Liver (tissue), 9 donors: Measurements from ENCODE around the gene MAPK4. TPM values are rescaled to one million over a fixed set of nuclear protein-coding genes. Genes with fewer than 3 reads are reported as not detected.

Experiments used
- DNase-seq: peaks from one replicate; pipeline ENCODE4 v3.0.0-alpha.2; 2017; ENCODE audit warnings: low spot score
- H3K27ac ChIP-seq, 2 donors: one replicate each; pipeline ENCODE4 v1.7.0; 2013; ENCODE audit warnings: inconsistent platforms in 2 of 2, low read length in 2 of 2, control low read depth in 1 of 2, low read depth in 1 of 2, mild to moderate bottlenecking in 1 of 2
- H3K27me3 ChIP-seq, 4 donors: one replicate each; pipeline versions ENCODE4 v1.6.1 to v1.7.0; 2013; ENCODE audit warnings: low read length in 3 of 4, inconsistent platforms in 1 of 4, mild to moderate bottlenecking in 1 of 4, moderate library complexity in 1 of 4; ENCODE audit not compliant: control insufficient read depth in 4 of 4, insufficient read depth in 4 of 4
- H3K36me3 ChIP-seq, 4 donors: one replicate each; pipeline versions ENCODE4 v1.6.1 to v1.7.0; 2013; ENCODE audit warnings: low read length in 3 of 4, mild to moderate bottlenecking in 3 of 4, low read depth in 1 of 4, moderate library complexity in 1 of 4; ENCODE audit not compliant: control insufficient read depth in 4 of 4, insufficient read depth in 3 of 4
- H3K4me1 ChIP-seq, 4 donors: one replicate each; pipeline versions ENCODE4 v1.6.1 to v1.7.0; 2013; ENCODE audit warnings: low read length in 3 of 4, mild to moderate bottlenecking in 3 of 4, moderate library complexity in 1 of 4; ENCODE audit not compliant: control insufficient read depth in 4 of 4, insufficient read depth in 4 of 4
- H3K4me3 ChIP-seq, 3 donors: one replicate each; pipeline versions ENCODE4 v1.6.1 to v1.7.0; 2013; ENCODE audit warnings: low read length in 3 of 3, control low read depth in 1 of 3, low read depth in 1 of 3, mild to moderate bottlenecking in 1 of 3
- H3K9ac ChIP-seq, 2 donors: one replicate each; pipeline ENCODE4 v1.7.0; 2013; ENCODE audit warnings: low read length in 2 of 2, mild to moderate bottlenecking in 2 of 2, moderate library complexity in 2 of 2, control low read depth in 1 of 2, low read depth in 1 of 2
- H3K9me3 ChIP-seq, 4 donors: one replicate each; pipeline versions ENCODE4 v1.6.1 to v1.7.0; 2013; ENCODE audit warnings: low read length in 3 of 4; ENCODE audit not compliant: control insufficient read depth in 4 of 4
- EGR1 ChIP-seq, 2 donors: IDR thresholded peaks; 2 replicates each; pipeline ENCODE4 v1.6.1; 2016 to 2018; ENCODE audit warnings: antibody characterized with exemption in 2 of 2, low read depth in 2 of 2
- FOXA1 ChIP-seq: IDR thresholded peaks from 2 replicates; pipeline ENCODE4 v1.6.1; 2016; ENCODE audit warnings: antibody characterized with exemption
- FOXA2 ChIP-seq: IDR thresholded peaks from 2 replicates; pipeline ENCODE4 v1.6.1; 2016; ENCODE audit warnings: antibody characterized with exemption
- GABPA ChIP-seq, 2 donors: IDR thresholded peaks in 1 of 2; conservative IDR thresholded peaks in 1 of 2; 2 replicates each; pipeline ENCODE4 v1.6.1; 2016; ENCODE audit warnings: antibody characterized with exemption in 2 of 2, mild to moderate bottlenecking in 1 of 2, moderate library complexity in 1 of 2
- HNF4A ChIP-seq, 2 donors: conservative IDR thresholded peaks; 2 replicates each; pipeline ENCODE4 v1.6.1; 2016; ENCODE audit warnings: antibody characterized with exemption in 2 of 2, mild to moderate bottlenecking in 2 of 2
- HNF4G ChIP-seq: IDR thresholded peaks from 2 replicates; pipeline ENCODE4 v1.6.1; 2016; ENCODE audit warnings: antibody characterized with exemption
- JUND ChIP-seq, 2 donors: IDR thresholded peaks; 2 replicates each; pipeline ENCODE4 v1.6.1; 2016; ENCODE audit warnings: antibody characterized with exemption in 2 of 2
- NR2F2 ChIP-seq: IDR thresholded peaks from 2 replicates; pipeline ENCODE4 v1.6.1; 2016; ENCODE audit warnings: antibody characterized with exemption
- RAD21 ChIP-seq, 2 donors: IDR thresholded peaks; 2 replicates each; pipeline ENCODE4 v1.6.1; 2016; ENCODE audit warnings: antibody characterized with exemption in 2 of 2, mild to moderate bottlenecking in 2 of 2
- RXRA ChIP-seq, 2 donors: IDR thresholded peaks; 2 replicates each; pipeline ENCODE4 v1.6.1; 2017 to 2018; ENCODE audit warnings: antibody characterized with exemption in 2 of 2, mild to moderate bottlenecking in 1 of 2
- TAF1 ChIP-seq: conservative IDR thresholded peaks from 2 replicates; pipeline ENCODE4 v1.6.1; 2016; ENCODE audit warnings: antibody characterized with exemption, mild to moderate bottlenecking
- YY1 ChIP-seq: IDR thresholded peaks from 2 replicates; pipeline ENCODE4 v1.6.1; 2016; ENCODE audit warnings: antibody characterized with exemption, mild to moderate bottlenecking
- WGBS: extraction: QIAGEN DNeasy Blood & Tissue Kit; methylation state at CpG from one replicate; pipeline ENCODE4 v1.1.7; 2013; 5-methylcytosine and 5-hydroxymethylcytosine counted together
- polyA plus RNA-seq, 2 donors: library from polyadenylated mRNA; stranded (reverse) in 1 of 2; unstranded in 1 of 2; fragments of 200-250 nt in 1 of 2; fragments of >200 nt in 1 of 2; fragmentation: Nextera tagmentation in 1 of 2; extraction: Ambion mirVana in 1 of 2; gene quantifications; one replicate each; pipeline versions ENCODE4 v1.2.1 to v1.2.3, GENCODE V29; 2013 to 2015
- total RNA-seq, 2 donors: library from RNA; depleted of rRNA; stranded (reverse); fragments of >200 nt; gene quantifications; one replicate each; pipeline ENCODE4 v1.2.3, GENCODE V29; 2014
- TF ChIP-seq, protein P1 (sequence below): IDR thresholded peaks from 2 replicates; pipeline ENCODE4 v1.6.1; 2016; ENCODE audit warnings: antibody characterized with exemption
- TF ChIP-seq, protein P2 (sequence below): fragments of 150-350 bp; IDR thresholded peaks from 2 replicates; pipeline ENCODE4 v1.5.1; 2017; ENCODE audit warnings: improper control_type of control experiment, low read depth, low read length; ENCODE audit not compliant: missing input control
- TF ChIP-seq, protein P3 (sequence below): IDR thresholded peaks from 2 replicates; pipeline ENCODE4 v1.6.1; 2016; ENCODE audit warnings: antibody characterized with exemption
- TF ChIP-seq, protein P4 (sequence below): IDR thresholded peaks from 2 replicates; pipeline ENCODE4 v1.6.1; 2016; ENCODE audit warnings: antibody characterized with exemption, mild to moderate bottlenecking
- TF ChIP-seq, protein P5 (sequence below): IDR thresholded peaks from 2 replicates; pipeline ENCODE4 v1.6.1; 2016; ENCODE audit warnings: antibody characterized with exemption
- donor health status: healthy.
- donor health status: healthy.
- donor health status: healthy.
- donor health status: healthy.
- donor health status: healthy.

MAPK4 gene
- total and polyA plus RNA-seq, 4 donors = under 0.01 to 4.9 (median 1.5) TPM

DNA sequence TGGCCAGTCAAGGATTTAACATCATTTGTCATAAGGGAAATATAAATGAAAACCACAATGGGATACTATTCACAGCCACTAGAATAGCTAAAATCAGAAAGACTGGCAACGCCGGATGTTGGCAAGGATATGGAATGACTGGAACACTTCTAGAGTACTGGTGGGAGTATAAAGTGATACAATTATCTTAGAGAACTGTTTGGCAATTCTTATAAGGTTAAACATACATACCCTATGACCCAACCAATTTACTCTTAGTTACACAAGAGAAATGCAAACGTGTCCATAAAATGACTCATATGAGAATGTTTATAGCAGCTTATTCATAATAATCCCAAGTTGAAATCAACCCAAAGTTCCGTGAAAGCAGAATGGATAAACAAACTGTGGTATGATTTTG is 35.1 kb downstream of the MAPK4 start:
- Histone ChIP-seq H3K9me3 (peaks cover 0 to 2% (median under 1%) of the 10 kb centered on the region in 4 donors), H3K4me1 (no peaks in the 10 kb centered on the region), H3K4me3 (no peak overlapping the region), H3K27ac (no peak overlapping the region), H3K9ac (no peak overlapping the region), H3K27me3 (no peaks in the 10 kb centered on the region), H3K36me3 (no peaks in the 10 kb centered on the region)
- 76% methylated on average over 4 of the region's 4 CpGs for WGBS
- DNase-seq = no peak
- TF ChIP-seq, protein P1, sequence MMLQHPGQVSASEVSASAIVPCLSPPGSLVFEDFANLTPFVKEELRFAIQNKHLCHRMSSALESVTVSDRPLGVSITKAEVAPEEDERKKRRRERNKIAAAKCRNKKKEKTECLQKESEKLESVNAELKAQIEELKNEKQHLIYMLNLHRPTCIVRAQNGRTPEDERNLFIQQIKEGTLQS = no peak
- TF ChIP-seq, protein P2, sequence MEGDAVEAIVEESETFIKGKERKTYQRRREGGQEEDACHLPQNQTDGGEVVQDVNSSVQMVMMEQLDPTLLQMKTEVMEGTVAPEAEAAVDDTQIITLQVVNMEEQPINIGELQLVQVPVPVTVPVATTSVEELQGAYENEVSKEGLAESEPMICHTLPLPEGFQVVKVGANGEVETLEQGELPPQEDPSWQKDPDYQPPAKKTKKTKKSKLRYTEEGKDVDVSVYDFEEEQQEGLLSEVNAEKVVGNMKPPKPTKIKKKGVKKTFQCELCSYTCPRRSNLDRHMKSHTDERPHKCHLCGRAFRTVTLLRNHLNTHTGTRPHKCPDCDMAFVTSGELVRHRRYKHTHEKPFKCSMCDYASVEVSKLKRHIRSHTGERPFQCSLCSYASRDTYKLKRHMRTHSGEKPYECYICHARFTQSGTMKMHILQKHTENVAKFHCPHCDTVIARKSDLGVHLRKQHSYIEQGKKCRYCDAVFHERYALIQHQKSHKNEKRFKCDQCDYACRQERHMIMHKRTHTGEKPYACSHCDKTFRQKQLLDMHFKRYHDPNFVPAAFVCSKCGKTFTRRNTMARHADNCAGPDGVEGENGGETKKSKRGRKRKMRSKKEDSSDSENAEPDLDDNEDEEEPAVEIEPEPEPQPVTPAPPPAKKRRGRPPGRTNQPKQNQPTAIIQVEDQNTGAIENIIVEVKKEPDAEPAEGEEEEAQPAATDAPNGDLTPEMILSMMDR = no peak
- TF ChIP-seq, protein P3, sequence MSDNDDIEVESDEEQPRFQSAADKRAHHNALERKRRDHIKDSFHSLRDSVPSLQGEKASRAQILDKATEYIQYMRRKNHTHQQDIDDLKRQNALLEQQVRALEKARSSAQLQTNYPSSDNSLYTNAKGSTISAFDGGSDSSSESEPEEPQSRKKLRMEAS = no peak
- TF ChIP-seq GABPA (IDR thresholded peaks at IDR 0.05 in 1 of 2, conservative IDR thresholded peaks at IDR 0.05 in 1 of 2) (no peak), FOXA2 (no peak), RXRA (IDR thresholded peaks at IDR 0.05) (no peak), YY1 (no peak), HNF4A (conservative IDR thresholded peaks at IDR 0.05) (no peak), FOXA1 (no peak), NR2F2 (no peak)

DNA sequence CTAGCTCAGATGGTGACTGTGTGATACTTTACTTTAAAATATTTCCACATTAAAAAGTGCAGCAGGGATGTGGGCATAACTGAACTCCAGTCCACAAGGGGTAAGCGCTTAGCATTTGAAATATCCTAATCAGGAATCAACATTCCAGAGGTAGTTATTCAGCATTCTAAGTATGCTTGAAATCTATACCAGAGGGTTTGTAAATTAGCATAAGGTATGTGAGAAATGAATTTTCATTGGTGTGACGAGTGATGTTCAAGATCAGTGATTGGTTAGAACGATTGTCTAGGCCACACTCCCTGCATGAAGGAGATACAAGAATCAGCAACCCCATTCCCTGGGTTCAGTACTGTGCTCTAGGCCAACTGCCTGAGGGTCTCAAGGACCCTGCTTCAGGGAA is 42.6 kb downstream of the MAPK4 start:
- DNase-seq = no peak
- H3K9me3 ChIP-seq = no peaks in the 10 kb centered on the region
- no peak overlapping the region for H3K27ac ChIP-seq
- TF ChIP-seq GABPA (IDR thresholded peaks at IDR 0.05 in 1 of 2, conservative IDR thresholded peaks at IDR 0.05 in 1 of 2) (no peak), RXRA (IDR thresholded peaks at IDR 0.05) (no peak), RAD21 (IDR thresholded peaks at IDR 0.05) (no peak), FOXA1 (no peak), EGR1 (IDR thresholded peaks at IDR 0.05; ENCODE audit: low read depth in 2 of 2) (no peak), TAF1 (no peak), NR2F2 (no peak), JUND (IDR thresholded peaks at IDR 0.05) (no peak), HNF4G (no peak)
- TF ChIP-seq, protein P1 = no peak
- TF ChIP-seq, protein P4, sequence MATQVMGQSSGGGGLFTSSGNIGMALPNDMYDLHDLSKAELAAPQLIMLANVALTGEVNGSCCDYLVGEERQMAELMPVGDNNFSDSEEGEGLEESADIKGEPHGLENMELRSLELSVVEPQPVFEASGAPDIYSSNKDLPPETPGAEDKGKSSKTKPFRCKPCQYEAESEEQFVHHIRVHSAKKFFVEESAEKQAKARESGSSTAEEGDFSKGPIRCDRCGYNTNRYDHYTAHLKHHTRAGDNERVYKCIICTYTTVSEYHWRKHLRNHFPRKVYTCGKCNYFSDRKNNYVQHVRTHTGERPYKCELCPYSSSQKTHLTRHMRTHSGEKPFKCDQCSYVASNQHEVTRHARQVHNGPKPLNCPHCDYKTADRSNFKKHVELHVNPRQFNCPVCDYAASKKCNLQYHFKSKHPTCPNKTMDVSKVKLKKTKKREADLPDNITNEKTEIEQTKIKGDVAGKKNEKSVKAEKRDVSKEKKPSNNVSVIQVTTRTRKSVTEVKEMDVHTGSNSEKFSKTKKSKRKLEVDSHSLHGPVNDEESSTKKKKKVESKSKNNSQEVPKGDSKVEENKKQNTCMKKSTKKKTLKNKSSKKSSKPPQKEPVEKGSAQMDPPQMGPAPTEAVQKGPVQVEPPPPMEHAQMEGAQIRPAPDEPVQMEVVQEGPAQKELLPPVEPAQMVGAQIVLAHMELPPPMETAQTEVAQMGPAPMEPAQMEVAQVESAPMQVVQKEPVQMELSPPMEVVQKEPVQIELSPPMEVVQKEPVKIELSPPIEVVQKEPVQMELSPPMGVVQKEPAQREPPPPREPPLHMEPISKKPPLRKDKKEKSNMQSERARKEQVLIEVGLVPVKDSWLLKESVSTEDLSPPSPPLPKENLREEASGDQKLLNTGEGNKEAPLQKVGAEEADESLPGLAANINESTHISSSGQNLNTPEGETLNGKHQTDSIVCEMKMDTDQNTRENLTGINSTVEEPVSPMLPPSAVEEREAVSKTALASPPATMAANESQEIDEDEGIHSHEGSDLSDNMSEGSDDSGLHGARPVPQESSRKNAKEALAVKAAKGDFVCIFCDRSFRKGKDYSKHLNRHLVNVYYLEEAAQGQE = no peak
- TF ChIP-seq, protein P3 = no peak
- TF ChIP-seq, protein P5, sequence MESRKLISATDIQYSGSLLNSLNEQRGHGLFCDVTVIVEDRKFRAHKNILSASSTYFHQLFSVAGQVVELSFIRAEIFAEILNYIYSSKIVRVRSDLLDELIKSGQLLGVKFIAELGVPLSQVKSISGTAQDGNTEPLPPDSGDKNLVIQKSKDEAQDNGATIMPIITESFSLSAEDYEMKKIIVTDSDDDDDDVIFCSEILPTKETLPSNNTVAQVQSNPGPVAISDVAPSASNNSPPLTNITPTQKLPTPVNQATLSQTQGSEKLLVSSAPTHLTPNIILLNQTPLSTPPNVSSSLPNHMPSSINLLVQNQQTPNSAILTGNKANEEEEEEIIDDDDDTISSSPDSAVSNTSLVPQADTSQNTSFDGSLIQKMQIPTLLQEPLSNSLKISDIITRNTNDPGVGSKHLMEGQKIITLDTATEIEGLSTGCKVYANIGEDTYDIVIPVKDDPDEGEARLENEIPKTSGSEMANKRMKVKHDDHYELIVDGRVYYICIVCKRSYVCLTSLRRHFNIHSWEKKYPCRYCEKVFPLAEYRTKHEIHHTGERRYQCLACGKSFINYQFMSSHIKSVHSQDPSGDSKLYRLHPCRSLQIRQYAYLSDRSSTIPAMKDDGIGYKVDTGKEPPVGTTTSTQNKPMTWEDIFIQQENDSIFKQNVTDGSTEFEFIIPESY = no peak
- TF ChIP-seq, protein P2 = no peak
- WGBS = 83% methylated on average over 3 of the region's 3 CpGs
- peaks cover 0 to 9% (median 1%) of the 10 kb centered on the region in 4 donors for H3K4me1 ChIP-seq
- no peak overlapping the region for H3K9ac ChIP-seq
- H3K36me3 ChIP-seq = no peaks in the 10 kb centered on the region
- no peak overlapping the region for H3K4me3 ChIP-seq
- no peaks in the 10 kb centered on the region for H3K27me3 ChIP-seq
